GOT3 (cell line): Measurements from ENCODE around the gene TFB2M.

Source experiments
- DNase-seq: peaks from one replicate; lab custom pipeline; 2025; ENCODE audit warnings: mixed read lengths; lab: John Stamatoyannopoulos, UW

The TFB2M gene

GRCh38 chr1:246554201-246554600 is 11.9 kb downstream of the TFB2M start:
- no peak for DNase-seq

GRCh38 chr1:246552110-246552509 is 14.0 kb downstream of the TFB2M start:
- no peak for DNase-seq

- no peak for DNase-seq
Measured at GRCh38 chr1:246550402-246550801, 15.7 kb downstream of the TFB2M start.

- no peak for DNase-seq
Measured at GRCh38 chr1:246549665-246550064, 16.4 kb downstream of the TFB2M start.

GRCh38 chr1:246544001-246544400 is 22.1 kb downstream of the TFB2M start:
- no peak for DNase-seq

GRCh38 chr1:246540738-246541491 is 25.1 kb downstream of the TFB2M start:
- DNase-seq: no peak

GRCh38 chr1:246537887-246538286 is 28.2 kb downstream of the TFB2M start:
- DNase-seq: no peak

GRCh38 chr1:246537441-246537840 is 28.6 kb downstream of the TFB2M start:
- no peak for DNase-seq

- no peak for DNase-seq
Measured at GRCh38 chr1:246534114-246534513, 31.9 kb downstream of the TFB2M start.

- DNase-seq: no peak
Measured at GRCh38 chr1:246533371-246533905, 32.6 kb downstream of the TFB2M start.

GRCh38 chr1:246532519-246532918 is 33.5 kb downstream of the TFB2M start:
- DNase-seq: no peak

GRCh38 chr1:246530482-246530881 is 35.6 kb downstream of the TFB2M start:
- no peak for DNase-seq

- DNase-seq: no peak
Measured at GRCh38 chr1:246528933-246529731, 36.9 kb downstream of the TFB2M start.

GRCh38 chr1:246527402-246528088 is 38.5 kb downstream of the TFB2M start:
- DNase-seq: no peak

- no peak for DNase-seq
Measured at GRCh38 chr1:246526915-246527314, 39.1 kb downstream of the TFB2M start.

- DNase-seq: no peak
Measured at GRCh38 chr1:246526380-246526779, 39.7 kb downstream of the TFB2M start.

GRCh38 chr1:246519514-246519913 is 46.5 kb downstream of the TFB2M start:
- DNase-seq: no peak

- no peak for DNase-seq
Measured at GRCh38 chr1:246518456-246519205, 47.4 kb downstream of the TFB2M start.

GRCh38 chr1:246517391-246517790 is 48.7 kb downstream of the TFB2M start:
- no peak for DNase-seq

GRCh38 chr1:246516126-246516525 is 49.9 kb downstream of the TFB2M start:
- no peak for DNase-seq

- no peak for DNase-seq
Measured at GRCh38 chr1:246515390-246516005, 50.6 kb downstream of the TFB2M start.
